Occipital lobe (tissue), 2 donors: ENCODE results near the gene NAGPA. TPM values are rescaled to one million over a fixed set of nuclear protein-coding genes. Genes with fewer than 3 reads are reported as not detected.

Experiments
- DNase-seq: peaks from one replicate; lab custom pipeline; 2025; lab: John Stamatoyannopoulos, UW
- total RNA-seq: library from RNA; depleted of rRNA; stranded (reverse); fragments of >200 nt; gene quantifications from one replicate; pipeline ENCODE4 v1.2.3, GENCODE V29; 2014

NAGPA gene
- total RNA-seq, 1 donor from 2014 or later: 12.5 TPM

DNA sequence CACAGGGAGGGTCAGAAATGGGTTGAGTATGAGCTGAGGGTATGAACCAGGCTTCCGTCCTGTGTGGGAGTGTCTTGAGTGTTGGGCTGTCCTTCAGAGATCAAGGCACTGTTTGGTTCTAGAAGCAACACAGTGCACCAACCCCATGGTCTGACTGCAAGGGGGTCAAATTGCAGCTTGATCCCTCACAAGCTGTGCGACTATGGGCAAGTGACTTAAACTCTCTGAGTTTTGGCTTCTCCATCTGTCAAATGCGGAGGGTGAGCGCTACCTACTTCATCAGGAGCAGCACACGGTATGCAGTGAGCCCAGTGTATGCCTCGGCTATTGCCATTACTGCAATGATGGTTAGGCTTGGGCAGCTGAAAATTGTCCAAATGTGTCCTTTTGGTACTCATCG, 54.6 kb downstream of the NAGPA start:
- DNase-seq: no peak

DNA sequence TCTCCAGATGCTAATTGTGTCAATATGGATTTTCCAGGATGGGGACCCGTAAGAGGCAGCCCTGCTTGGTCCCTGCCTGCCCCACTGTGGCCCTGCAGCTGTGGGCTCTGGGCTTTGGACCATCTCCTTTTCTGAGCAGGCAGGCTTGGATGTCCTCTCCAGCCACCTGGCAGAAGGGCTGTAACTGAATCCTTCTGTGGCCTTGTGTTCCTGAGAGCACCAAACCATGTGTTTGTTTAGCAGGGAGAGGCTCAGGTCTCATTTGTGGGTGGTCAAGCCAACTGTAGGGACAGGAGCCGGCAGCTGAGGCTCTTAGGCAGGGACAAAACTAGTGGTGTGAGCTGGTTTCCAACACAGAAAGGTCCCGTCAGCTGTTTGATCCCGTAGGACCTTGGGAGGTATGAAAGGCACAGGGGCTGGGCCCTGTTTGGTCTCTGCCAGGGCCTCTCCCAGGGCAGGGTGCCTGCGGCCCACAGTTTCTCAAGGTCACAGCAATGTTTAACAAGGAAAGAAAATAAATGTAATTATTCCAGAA, 57.1 kb downstream of the NAGPA start:
- DNase-seq: no peak

DNA sequence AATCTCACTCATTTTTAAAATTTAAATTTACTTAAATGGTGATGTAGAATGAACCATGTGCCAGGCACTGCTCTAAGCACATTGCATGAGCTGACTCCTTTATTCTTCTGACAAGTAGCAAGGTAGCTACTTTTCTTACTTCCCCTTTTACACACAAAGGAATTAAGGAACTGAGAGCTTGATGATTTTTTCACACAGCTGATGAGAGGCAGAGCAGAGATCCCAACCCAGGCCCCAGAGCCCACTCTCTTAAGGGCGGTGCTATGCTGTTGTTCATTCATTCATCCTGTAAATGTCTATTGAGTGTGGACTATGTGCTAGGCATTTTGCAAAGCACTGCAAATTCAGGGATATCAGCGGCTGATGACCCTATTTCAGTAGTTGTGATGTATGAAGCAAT, 57.7 kb downstream of the NAGPA start:
- DNase-seq: no peak

Other genes starting within 250 kb of the NAGPA start
- gene SEPTIN12, start 245.6 kb downstream of the NAGPA start, total RNA-seq: not detected
- gene SMIM22, start 238.6 kb downstream of the NAGPA start, total RNA-seq: not detected
- 38.7 TPM for gene ROGDI, start 231.3 kb downstream of the NAGPA start, total RNA-seq
- gene GLYR1, start 186.6 kb downstream of the NAGPA start, total RNA-seq: 70.2 TPM
- gene UBN1, start 186.5 kb downstream of the NAGPA start, total RNA-seq: 13.9 TPM
- gene PPL, start 96.8 kb downstream of the NAGPA start, total RNA-seq: 0.31 TPM
- gene SEC14L5, start 75.6 kb downstream of the NAGPA start, total RNA-seq: 0.47 TPM
- 5.0 TPM for gene C16orf89, start 32.0 kb upstream of the NAGPA start, total RNA-seq
- gene ALG1, start 37.9 kb upstream of the NAGPA start, total RNA-seq: 11.4 TPM
- 2.2 TPM for gene EEF2KMT, start 63.9 kb upstream of the NAGPA start, total RNA-seq